ENCODE measurements around the gene CDYL2. TPM values are rescaled to one million over a fixed set of nuclear protein-coding genes. Genes with fewer than 3 reads are reported as not detected.

CDYL2 gene
- total RNA-seq, 4 donors from 2014 or later: 5.9 to 13.5 (median 9.2) TPM

GRCh38 chr16:80684136-80684765 lies 120.1 kb downstream of the CDYL2 start:
- TF ChIP-seq CTCF (IDR thresholded peaks at IDR 0.05; ENCODE audit: low read depth): no peak

GRCh38 chr16:80683646-80684045 lies 120.8 kb downstream of the CDYL2 start:
- no peak for TF ChIP-seq CTCF (IDR thresholded peaks at IDR 0.05; ENCODE audit: low read depth)

GRCh38 chr16:80682421-80683070 lies 121.9 kb downstream of the CDYL2 start:
- no peak for TF ChIP-seq CTCF (IDR thresholded peaks at IDR 0.05; ENCODE audit: low read depth)

GRCh38 chr16:80681436-80681835 lies 123.0 kb downstream of the CDYL2 start:
- TF ChIP-seq CTCF (IDR thresholded peaks at IDR 0.05; ENCODE audit: low read depth): no peak

- TF ChIP-seq CTCF (IDR thresholded peaks at IDR 0.05; ENCODE audit: low read depth): no peak
Observed at GRCh38 chr16:80680839-80681238, 123.6 kb downstream of the CDYL2 start.

GRCh38 chr16:80680046-80680445 lies 124.4 kb downstream of the CDYL2 start:
- TF ChIP-seq CTCF (IDR thresholded peaks at IDR 0.05; ENCODE audit: low read depth): no peak

GRCh38 chr16:80674884-80675283 lies 129.5 kb downstream of the CDYL2 start:
- TF ChIP-seq CTCF (IDR thresholded peaks at IDR 0.05; ENCODE audit: low read depth): no peak
